GM13977 (cell line): ENCODE measurements around the gene TRIM71.
A peak's percentile ranks its signal among the peaks of the same experiment; 100 is the strongest.

Experiments used
- DNase-seq: peaks from one replicate; pipeline ENCODE4 v3.0.0; 2012; ENCODE audit warnings: low spot score
- in situ Hi-C: fragments of 300-500 bp; cut with MboI; formaldehyde crosslinking; loops from one replicate; pipeline ENCODE4 v1.12.0; 2022; ENCODE audit warnings: low sequenced_read_pairs, low pct_unique_long_range_greater_than_20kb, mixed read lengths, inconsistent platforms; ENCODE audit not compliant: unreplicated experiment
- TF ChIP-seq, protein P1 (sequence below): IDR thresholded peaks from 2 replicates; pipeline ENCODE4 v1.5.1; 2012; ENCODE audit warnings: mild to moderate bottlenecking, control low read depth; ENCODE audit not compliant: insufficient read depth; ENCODE audit errors: extremely low read depth, missing control alignments

TRIM71 gene

DNA sequence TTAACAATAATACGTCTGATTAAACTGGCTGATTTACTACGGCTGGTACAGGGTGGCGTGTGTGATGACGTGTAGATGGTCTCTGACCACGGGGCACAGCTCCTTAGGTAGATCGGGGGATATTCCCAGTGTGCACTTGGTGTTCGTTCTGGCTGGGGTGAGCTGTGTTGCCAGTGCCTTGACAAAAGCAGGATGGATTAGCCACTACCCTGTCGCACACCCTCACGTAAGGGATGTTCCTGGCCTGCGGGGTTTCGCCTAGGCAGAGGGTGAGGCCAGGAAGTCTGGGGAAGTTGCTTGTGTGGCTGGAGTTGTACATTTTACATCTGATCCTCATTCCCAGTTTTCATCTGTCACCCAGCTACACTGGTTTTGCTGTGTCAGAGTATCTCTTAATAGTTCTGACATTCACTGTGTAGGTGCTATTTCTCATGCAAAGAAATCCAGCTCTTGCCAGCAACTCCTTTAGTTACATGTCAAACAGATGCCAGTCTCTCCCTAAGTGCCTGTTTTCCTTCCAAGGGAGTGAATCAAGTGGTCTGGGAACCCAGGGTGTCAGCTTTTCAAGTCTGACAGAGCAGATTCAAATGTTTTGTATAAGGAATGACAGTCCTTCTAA, 67.6 kb downstream of the TRIM71 start:
- DNase-seq = no peak
- in situ Hi-C loops = no loop called here
- TF ChIP-seq, protein P1, sequence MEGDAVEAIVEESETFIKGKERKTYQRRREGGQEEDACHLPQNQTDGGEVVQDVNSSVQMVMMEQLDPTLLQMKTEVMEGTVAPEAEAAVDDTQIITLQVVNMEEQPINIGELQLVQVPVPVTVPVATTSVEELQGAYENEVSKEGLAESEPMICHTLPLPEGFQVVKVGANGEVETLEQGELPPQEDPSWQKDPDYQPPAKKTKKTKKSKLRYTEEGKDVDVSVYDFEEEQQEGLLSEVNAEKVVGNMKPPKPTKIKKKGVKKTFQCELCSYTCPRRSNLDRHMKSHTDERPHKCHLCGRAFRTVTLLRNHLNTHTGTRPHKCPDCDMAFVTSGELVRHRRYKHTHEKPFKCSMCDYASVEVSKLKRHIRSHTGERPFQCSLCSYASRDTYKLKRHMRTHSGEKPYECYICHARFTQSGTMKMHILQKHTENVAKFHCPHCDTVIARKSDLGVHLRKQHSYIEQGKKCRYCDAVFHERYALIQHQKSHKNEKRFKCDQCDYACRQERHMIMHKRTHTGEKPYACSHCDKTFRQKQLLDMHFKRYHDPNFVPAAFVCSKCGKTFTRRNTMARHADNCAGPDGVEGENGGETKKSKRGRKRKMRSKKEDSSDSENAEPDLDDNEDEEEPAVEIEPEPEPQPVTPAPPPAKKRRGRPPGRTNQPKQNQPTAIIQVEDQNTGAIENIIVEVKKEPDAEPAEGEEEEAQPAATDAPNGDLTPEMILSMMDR = no peak

DNA sequence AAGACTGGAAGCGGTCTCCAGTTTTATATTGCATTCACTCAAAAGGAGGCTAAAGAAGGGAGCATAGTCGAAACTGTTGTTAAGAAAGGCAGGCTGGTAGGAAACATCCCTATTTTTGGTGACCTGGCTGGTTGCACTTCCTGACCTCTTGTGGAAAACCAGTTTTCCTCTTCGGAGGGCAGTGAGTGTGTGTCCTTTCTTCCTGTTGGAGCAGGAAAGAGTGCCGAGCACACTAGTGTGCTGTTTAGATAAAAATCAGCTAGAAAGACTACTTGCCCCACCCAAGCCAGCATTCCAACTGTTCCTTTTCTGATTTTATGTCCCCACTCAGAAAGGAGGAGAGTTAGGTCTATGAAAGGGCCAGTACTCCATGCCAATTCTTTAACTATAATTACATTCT, 68.5 kb downstream of the TRIM71 start:
- in situ Hi-C loops = no loop called here
- TF ChIP-seq, protein P1 = no peak
- DNase-seq = no peak

DNA sequence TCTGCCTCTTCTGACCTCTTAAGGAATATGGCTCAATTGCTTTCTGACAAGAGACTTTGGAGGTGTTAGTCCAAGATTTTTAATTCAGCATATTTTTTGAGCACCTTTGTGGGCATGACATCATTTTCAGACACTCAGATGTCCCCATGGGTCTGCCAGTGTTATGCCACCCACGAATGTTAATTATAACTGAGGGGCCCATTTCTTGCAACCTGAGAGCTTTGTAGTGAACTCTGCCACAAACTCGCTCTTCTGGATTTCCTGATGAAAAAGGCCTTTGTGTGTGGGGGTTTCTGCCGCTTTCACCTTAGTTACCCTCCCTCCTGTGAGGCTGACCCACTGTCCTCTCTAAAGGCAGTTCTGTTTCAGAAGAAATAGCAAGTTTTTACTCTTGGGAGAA, 69.1 kb downstream of the TRIM71 start:
- TF ChIP-seq, protein P1 = no peak
- DNase-seq = no peak
- in situ Hi-C loops = no loop called here

DNA sequence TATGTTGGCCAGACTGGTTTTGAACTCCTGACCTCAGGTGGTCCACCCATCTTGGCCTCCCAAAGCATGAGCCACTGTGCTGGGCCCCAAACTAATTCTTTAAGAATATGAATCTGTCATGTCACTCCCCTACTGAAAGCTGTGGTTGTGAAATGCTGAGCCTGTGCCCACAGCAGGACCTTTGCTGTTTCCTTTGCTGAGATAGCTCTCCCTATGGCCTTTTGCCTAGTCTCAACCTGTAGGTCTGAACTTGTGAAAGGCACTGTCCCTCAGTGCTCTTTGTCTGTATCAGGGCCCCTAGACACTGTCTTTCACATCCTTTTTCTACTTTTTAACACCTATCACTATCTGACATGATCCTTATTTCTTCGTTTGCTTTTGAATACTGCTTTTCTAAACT, 70.9 kb downstream of the TRIM71 start:
- peak; percentile 66 for DNase-seq
- TF ChIP-seq, protein P1 = no peak
- in situ Hi-C loops = no loop called here

DNA sequence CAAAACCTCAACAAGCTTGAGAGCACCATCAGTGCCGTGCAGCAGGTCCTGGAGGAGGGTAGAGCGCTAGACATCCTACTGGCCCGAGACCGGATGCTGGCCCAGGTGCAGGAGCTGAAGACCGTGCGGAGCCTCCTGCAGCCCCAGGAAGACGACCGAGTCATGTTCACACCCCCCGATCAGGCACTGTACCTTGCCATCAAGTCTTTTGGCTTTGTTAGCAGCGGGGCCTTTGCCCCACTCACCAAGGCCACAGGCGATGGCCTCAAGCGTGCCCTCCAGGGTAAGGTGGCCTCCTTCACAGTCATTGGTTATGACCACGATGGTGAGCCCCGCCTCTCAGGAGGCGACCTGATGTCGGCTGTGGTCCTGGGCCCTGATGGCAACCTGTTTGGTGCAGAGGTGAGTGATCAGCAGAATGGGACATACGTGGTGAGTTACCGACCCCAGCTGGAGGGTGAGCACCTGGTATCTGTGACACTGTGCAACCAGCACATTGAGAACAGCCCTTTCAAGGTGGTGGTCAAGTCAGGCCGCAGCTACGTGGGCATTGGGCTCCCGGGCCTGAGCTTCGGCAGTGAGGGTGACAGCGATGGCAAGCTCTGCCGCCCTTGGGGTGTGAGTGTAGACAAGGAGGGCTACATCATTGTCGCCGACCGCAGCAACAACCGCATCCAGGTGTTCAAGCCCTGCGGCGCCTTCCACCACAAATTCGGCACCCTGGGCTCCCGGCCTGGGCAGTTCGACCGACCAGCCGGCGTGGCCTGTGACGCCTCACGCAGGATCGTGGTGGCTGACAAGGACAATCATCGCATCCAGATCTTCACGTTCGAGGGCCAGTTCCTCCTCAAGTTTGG, 72.9 kb downstream of the TRIM71 start:
- DNase-seq = no peak
- TF ChIP-seq, protein P1 = no peak
- in situ Hi-C loops = no loop called here

DNA sequence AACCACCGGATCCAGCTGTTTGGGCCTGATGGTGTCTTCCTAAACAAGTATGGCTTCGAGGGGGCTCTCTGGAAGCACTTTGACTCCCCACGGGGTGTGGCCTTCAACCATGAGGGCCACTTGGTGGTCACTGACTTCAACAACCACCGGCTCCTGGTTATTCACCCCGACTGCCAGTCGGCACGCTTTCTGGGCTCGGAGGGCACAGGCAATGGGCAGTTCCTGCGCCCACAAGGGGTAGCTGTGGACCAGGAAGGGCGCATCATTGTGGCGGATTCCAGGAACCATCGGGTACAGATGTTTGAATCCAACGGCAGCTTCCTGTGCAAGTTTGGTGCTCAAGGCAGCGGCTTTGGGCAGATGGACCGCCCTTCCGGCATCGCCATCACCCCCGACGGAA, 73.6 kb downstream of the TRIM71 start:
- DNase-seq = no peak
- TF ChIP-seq, protein P1 = no peak
- in situ Hi-C loops = no loop called here
